T1000 (cell line): ENCODE data around the gene CASZ1.

ENCODE experiments used
- DNase-seq: peaks from one replicate; lab custom pipeline; 2025; ENCODE audit warnings: mixed read lengths; lab: John Stamatoyannopoulos, UW

The CASZ1 gene

GRCh38 chr1:10753299-10753698 is 43.1 kb downstream of the CASZ1 start:
- no peak for DNase-seq

DNA sequence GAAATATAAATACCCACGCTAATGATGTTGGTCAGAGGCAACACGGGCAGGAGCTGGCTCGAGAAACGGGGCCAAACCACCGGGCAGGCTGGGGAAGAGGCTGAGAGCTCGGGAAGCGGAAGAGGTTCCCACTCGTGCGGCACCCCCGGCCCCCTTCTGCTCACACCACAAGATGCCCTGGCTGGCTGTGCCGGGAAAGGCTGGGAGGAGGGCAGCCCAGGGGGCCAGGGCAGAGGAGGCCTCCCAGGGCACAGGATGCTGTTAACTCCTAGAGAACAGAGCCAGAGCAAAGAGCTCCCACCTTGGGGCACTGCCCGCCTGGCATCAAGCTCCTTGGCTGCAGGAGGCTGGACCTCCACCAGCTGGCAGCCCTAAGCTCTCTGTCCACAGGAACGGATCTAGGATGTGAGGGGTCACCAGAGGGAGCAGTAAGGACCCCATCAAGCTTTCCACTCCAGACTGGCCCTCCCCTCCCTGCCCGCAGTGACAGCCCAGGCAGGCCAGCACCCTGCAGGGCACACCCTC is 44.8 kb downstream of the CASZ1 start:
- no peak for DNase-seq

DNA sequence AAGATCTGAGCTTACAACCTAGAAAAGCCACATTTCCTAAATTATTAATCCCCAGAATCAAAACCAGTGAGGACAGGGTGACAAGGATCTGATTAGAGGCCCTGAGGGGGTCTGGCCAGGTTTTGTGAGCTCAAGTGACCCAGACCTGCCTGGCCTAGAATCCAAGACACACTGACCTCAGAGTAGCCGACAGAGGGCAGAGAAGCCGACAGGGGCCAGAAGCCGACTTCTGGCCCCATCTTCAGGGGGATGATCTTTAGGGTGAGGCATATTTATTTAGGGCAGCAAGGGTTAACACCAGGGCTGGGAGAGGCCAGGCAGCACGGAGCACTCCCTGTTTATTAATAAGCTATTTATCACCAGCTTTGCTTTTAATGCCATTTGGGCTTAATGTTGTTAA is 45.3 kb downstream of the CASZ1 start:
- no peak for DNase-seq

DNA sequence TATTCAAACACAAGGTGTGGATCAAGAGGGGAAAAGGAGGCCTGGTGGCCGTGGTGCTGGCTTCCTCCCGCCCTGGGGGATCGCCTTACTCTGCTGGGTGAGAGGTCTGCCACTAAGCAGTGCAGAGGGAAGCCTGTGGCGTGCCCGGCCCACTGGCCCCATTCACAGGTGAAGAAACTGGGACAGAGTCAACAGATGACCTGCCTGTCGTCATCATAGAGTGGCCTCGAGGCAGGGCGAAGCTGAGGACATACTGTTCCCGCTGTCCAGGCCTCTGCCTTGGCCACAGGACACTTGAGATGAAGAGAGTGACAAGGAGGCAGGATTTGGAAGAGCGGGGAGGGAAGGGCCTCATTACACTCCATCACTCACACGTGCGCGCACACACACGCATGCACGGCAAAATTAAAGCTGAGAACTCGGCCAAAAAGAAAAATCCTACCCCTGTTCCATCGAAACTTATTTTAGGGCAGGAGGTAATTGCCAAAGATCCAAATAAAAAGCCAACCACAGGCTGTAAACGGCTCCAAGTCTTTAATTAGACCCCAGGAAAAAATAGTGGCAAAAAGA is 50.5 kb downstream of the CASZ1 start:
- DNase-seq: no peak

- no peak for DNase-seq
Measured at GRCh38 chr1:10745383-10745782, 51.1 kb downstream of the CASZ1 start.

- no peak for DNase-seq
Measured at GRCh38 chr1:10744654-10745238, 51.7 kb downstream of the CASZ1 start.

GRCh38 chr1:10744029-10744428 is 52.4 kb downstream of the CASZ1 start:
- no peak for DNase-seq

GRCh38 chr1:10741696-10742095 is 54.8 kb downstream of the CASZ1 start:
- DNase-seq: no peak

- DNase-seq: no peak
Measured at GRCh38 chr1:10740123-10740522, 56.3 kb downstream of the CASZ1 start.

GRCh38 chr1:10739589-10739988 is 56.9 kb downstream of the CASZ1 start:
- DNase-seq: no peak

- DNase-seq: no peak
Measured at GRCh38 chr1:10738061-10739058, 58.1 kb downstream of the CASZ1 start.

GRCh38 chr1:10737651-10738050 is 58.8 kb downstream of the CASZ1 start:
- DNase-seq: no peak

GRCh38 chr1:10736634-10737586 is 59.5 kb downstream of the CASZ1 start:
- no peak for DNase-seq

DNA sequence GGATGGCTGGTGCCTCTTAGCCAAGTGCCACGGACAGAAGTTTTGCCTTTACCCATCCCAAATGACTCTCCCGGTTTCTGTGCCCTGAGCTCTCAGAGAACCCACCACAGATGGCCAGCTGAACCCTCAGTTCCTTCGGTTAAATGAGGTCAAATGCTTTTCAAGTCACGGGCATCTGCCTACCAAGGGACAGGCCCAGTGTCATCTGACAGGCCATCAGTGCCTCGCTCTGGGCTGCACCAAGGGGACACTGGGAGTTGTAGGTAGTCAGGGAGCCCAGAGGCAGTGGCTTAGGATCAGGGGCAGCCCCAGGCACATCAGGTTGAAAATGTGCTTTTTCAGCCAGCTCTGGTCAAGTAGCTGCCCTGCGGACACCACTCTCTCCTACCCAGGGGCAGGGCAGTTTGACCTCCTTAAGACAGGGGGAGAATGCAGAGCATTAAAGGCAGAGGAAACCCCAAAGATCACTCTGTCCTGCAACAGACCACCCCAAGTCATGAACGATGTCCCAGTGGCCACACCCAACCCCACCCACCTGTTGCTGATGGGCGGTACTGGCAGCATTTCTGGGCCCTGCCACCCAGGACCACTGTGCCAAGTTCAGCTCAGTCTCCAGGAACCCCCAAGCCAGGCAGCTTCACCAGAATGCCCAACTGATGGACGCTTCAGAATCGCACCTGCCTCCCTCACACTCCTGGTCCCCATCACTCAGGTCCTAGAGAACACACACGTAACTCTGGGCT is 60.7 kb downstream of the CASZ1 start:
- DNase-seq: no peak

- no peak for DNase-seq
Measured at GRCh38 chr1:10734962-10735544, 61.4 kb downstream of the CASZ1 start.

DNA sequence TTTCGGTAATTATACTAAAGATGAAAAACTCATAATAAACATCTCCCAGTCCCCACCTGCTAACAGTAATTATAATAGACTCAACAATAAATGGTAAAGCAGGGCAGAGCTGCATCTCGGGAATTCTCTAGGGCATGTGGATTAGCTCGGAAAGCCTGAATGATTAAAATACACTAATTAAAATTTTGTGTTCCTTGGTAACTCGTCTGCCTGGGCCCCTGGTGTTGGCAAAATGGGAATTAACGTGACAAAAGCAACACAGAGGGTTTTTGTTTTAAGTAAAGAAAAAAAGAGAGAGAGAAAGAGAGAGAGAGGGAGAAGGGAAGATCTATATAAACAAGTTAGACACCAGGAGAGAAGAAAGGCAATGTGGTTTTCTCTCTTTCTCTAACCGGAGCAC is 62.1 kb downstream of the CASZ1 start:
- no peak for DNase-seq

- DNase-seq: no peak
Measured at GRCh38 chr1:10733474-10734366, 62.7 kb downstream of the CASZ1 start.

GRCh38 chr1:10730985-10731384 is 65.5 kb downstream of the CASZ1 start:
- DNase-seq: no peak

DNA sequence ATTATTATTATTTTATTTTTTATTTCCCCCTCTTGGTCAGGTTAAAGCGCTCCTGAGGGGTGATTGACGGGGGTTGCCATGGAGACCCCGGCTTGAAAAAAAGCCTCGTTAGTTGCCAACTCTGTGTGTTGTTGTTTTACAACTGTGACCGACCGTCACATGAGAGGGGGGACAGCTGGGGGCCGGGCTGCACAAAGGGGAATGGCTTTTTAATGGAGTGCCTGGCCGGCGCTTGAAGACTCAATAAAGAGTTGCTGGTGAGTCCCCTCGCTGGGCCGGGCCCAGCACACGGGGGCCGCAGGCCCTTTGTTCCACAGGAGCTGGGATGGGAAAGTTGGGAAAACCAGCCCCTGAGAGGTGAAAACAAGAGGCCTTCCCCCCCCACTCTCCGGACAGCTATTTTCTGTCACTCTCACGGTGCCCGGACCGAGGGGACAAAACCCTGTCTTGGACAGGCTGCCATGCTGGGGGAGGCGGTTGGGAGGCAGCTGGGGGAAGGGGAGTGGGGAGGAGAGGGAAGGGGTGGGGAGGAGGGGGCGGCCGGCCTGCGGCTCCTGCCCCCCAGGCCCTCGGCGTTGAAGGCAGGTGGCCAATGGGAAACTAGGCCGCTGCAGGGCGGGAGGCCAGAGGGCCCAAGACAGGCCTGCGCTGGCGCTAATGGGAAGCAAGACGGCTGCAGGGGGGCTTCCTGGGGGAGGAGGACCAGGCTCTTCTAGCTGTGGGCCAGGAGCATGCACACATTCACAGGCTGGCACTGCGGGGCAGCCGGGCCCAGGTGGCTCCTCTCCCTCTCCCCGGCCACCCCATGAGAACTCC is 67.6 kb downstream of the CASZ1 start:
- no peak for DNase-seq
